ENCODE results near the gene KCNMB1.

KCNMB1 gene

DNA sequence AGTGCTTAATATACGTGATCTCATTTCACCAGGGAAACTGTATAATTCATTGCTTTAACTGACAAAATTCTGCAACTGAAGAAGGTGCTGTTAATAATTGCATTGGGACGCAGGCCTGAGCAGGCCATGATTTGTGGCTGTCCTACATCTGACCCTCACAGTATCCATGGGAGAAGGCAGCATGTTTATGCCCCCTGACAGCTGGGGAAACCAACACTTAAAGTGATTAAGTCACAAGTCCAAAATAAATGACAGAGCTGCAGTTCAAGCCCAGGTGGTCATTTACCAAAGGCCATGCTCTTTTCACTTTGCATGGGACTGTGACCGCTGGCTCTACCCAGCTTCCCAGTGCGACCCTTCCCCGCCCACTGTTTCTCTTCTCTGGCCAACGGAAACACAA lies 30.5 kb upstream of the KCNMB1 start:
- DNase-seq (ENCODE audit: low read depth, low spot score) = no peak

DNA sequence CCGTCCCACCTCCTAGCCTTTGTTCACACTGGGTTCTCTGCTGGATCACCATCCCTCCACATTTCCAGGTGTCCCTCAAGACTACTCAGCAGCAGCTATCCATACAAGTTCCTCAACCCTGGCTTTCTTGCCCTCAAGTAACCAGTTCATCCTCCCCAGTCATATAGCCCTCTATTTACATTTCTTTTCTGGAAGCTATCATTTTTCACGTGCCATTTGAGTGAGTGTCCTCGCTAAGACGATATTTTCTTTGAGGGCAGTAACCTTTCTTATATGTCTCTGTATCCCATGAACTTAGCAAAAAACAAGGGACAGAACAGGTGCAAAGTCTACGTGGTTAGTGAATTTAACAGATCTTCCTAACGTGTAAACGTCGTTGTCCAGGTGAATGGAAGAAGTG lies 29.6 kb upstream of the KCNMB1 start:
- H3K4me3 ChIP-seq (ENCODE audit: low read length) = no peak overlapping the region
- no peak for DNase-seq (ENCODE audit: low read depth, low spot score)

More for the DNA sequence above, 30.5 kb upstream of the KCNMB1 start:
- H3K4me3 ChIP-seq (ENCODE audit: low read length) = no peak overlapping the region

DNA sequence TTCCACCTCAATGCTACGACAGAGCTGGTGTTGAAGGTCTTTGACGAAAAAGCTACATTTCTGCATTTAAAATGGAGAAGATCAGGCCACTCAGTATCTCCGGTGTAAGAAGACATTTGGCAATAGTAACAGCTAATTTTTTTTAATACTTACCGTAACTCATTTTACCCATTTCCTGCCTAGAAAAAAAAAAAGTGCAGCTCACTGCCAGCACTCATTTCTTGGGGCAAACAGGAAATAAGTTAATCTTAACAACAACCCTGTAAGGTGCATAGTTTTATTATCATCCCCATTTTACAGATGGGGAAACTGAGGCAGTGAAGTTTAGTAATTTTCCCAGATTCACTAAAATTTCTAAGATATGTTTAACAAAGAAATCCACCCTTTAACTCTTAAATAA lies 27.4 kb upstream of the KCNMB1 start:
- H3K4me3 ChIP-seq (ENCODE audit: low read length) = no peak overlapping the region

DNA sequence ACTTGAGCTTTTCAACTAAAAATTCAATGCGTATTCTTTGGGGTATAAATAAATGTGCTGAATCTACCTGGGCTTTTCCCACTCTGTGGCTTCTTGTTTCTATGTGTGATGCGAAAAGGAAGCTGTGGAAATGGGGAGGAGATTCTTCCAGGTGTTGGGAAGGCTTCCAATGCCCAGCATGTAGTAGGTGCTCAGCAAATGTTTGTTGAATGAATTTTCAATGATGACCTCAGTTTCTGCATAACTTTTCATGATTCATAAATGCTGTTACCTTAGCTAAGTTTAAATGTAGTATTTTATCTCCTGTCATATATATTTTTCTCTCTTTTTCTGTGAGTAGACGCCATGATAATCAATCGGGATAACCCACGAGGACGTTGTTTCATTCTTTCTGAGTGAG lies 25.6 kb upstream of the KCNMB1 start:
- no peak overlapping the region for H3K4me3 ChIP-seq (ENCODE audit: low read length)
- no peak for DNase-seq (ENCODE audit: low read depth, low spot score)

More for the DNA sequence above, 27.4 kb upstream of the KCNMB1 start:
- no peak for DNase-seq (ENCODE audit: low read depth, low spot score)

DNA sequence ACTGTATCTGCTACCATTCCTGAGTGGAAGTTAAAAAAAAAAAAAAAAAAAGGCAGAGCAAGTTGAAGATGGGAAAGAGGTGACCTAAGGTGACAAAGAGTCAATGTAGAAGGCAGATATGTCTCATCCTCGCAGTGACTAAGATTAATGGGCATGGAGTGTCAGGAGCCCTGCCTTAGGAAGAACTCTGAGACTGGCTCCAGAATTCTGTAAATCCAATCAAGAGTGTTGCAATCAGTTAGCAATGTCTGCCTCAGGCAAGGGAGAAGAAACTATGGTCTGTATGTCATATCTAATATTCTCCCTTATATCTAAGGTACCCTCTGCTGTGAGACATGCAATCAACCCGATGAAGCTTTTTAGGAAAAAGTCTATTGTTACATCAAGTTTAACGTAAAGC lies 24.7 kb upstream of the KCNMB1 start:
- DNase-seq (ENCODE audit: low read depth, low spot score) = no peak
- H3K4me3 ChIP-seq (ENCODE audit: low read length) = no peak overlapping the region

DNA sequence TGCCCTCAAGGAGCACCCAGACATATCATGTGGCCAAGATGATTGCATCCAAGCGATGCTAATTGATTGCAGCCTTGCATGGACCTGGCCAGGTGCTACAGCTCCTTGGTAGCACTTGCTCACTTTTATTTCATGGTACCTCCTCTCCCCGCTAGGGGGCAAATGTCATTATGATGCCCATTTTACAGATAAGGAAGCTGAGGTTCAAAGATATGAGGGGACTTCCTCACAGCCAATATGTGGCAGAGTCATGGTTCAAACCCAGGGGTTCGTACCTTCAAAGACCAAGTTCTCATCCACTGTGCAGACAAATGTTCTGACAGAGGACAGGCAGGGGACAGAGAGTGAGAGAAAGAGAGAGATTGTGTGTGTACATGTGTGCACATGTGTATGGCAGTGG lies 21.9 kb upstream of the KCNMB1 start:
- DNase-seq (ENCODE audit: low read depth, low spot score) = no peak
- H3K4me3 ChIP-seq (ENCODE audit: low read length) = no peak overlapping the region

DNA sequence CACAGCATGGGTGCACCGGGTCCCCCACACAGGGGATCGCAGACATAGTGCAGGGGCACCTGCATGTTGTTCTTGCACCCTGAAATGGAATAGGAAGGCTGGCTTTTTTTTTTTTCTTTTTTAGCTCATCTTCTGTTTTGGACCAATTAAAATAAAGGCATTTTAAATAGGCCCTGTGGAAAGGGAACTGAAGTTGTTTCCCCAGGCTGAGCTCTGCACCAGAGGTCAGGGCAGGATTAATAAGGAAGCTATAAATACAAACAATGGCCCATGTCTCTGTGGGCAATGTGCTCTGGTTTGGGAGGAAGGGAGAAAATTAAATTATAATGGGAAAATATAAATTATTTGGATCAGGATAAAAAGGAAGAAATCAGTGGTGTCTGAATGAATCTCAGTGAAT lies 21.2 kb upstream of the KCNMB1 start:
- no peak overlapping the region for H3K4me3 ChIP-seq (ENCODE audit: low read length)
- no peak for DNase-seq (ENCODE audit: low read depth, low spot score)

DNA sequence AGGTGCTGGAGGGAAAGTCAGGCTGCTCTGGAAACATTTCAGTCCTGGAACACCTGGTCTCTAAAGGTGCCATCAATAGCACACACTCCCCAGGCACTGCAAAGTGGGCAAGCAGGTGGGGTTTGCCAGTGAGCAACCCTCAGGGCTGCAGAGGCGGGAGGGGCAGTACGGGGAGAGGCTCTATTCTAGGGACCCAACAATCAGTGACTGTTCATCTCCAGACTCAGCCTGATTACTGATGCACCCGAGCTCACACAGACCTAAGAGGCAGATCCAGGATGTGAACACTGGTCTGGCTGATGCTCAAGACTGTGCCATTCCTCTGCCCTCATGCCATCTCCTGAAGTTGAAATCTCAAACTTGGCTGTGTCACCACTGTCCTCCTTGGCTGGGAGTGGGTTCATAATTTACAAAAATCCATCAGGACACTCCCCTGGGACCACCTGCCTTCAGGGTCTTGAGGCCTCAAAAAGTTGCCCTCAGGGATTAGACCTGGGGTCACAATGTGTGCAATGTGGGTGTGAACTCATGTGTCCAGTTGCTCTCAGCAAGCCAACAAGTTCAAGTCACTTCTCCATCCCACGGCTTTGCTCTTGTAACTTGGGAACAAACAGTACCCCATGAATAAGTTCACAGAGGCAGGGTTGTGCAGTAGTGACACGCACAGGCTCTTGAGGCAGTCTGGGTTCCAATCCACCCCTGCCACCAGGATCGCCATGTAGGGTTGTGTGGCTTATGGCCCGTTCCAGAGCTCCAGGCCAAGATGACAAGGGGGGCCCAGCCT lies 19.9 kb upstream of the KCNMB1 start:
- no peak for DNase-seq (ENCODE audit: low read depth, low spot score)

DNA sequence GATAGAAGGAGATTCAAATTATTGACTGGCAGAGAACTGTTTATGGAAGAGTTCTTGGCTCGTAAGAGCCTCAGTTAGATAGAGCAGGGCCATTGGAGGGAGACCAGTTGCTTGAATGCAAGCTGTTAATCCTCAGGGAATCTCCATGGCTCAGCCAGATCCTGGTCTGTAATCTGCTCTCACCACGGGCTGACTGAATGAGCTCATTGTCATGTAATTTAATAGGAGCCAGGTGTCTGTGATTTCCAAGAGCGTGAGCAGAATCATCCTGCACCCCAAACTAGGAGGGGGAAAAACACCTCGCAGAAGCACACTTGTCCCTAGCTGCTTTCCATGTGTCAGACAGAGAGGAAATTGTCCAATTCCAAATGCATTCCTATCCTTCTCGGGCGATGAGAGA lies 19.1 kb upstream of the KCNMB1 start:
- no peak for DNase-seq (ENCODE audit: low read depth, low spot score)

More for the DNA sequence above, 19.9 kb upstream of the KCNMB1 start:
- no peak overlapping the region for H3K4me3 ChIP-seq (ENCODE audit: low read length)

DNA sequence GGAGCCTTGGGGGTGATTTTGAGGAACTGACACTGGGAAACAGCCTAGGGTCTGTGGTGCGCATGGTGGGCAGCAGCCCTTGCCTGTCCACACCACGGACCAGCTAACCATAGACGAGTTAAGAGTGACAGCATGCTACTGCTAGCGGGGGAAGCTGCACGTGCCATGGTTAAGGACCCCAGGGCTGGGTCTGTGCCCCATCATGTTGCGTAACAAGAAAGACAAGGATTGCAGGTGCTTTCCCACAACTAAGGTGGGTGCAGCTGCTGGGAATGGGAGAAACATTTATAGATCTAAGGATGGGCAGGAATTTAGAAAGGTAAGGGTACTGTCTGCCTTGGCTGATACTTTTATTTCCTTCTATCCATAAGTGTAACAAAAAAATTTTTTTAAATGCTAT lies 17.9 kb upstream of the KCNMB1 start:
- DNase-seq (ENCODE audit: low read depth, low spot score) = no peak
- no peak overlapping the region for H3K4me3 ChIP-seq (ENCODE audit: low read length)

More for the DNA sequence above, 19.1 kb upstream of the KCNMB1 start:
- no peak overlapping the region for H3K4me3 ChIP-seq (ENCODE audit: low read length)

DNA sequence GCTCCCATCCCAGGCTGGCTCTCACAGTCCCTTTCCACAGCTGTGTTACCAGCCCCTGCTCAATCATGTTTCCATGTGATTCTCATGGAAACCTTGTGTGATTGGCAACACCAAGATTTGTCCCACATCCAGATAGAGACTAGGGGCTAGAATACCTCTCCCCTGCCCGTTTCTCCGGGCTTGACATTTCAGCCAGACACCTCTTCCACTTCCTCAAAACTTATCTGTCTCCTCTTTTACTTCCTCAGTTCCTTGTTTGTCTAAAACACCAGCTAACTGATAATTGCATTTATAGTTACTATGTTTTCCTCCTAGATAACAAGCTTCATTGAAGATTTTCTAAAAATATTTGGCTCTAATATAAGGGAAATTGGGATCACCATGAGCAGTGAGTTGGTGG lies 16.6 kb upstream of the KCNMB1 start:
- no peak for DNase-seq (ENCODE audit: low read depth, low spot score)
- H3K4me3 ChIP-seq (ENCODE audit: low read length) = no peak overlapping the region

DNA sequence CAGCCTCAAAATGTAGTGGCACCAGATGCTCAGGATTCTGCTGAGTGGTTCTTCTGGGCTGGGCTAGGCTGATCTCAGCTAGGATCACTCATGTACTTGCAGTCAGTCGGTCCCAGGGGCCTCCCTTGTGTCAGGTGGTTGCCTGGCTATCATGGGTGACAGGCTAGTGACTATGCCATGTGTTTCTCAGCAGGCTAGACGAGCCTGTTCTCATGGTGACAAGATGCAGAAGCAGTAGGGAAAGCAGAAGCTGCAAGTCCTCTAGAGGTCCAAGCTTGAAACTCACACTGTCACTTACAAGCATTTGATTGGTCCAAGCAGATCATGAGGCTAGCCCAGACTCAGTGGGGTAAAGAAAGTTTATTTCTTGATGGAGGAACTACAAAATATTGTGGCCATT lies 15.2 kb upstream of the KCNMB1 start:
- H3K4me3 ChIP-seq (ENCODE audit: low read length) = no peak overlapping the region
- DNase-seq (ENCODE audit: low read depth, low spot score) = no peak

DNA sequence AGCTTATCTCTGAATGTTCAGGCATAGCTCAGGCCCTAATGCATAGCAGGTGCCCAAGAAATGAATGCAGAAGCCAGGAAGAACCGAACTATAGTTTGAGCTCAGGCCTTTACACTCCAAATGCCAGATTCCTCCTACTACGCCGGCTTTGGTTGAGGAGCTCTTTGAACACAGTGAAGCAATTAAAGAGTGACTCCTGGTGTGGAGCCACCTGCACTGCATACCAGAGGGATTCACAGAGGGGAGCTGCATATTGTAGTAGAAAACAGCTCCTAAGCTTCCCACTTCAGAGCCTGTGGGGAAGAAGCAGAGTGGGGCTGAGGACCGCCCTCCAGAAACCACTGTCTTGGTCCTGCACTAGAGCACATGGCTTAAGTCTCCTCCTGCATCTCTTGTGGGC lies 14.5 kb upstream of the KCNMB1 start:
- no peak overlapping the region for H3K4me3 ChIP-seq (ENCODE audit: low read length)
- no peak for DNase-seq (ENCODE audit: low read depth, low spot score)

DNA sequence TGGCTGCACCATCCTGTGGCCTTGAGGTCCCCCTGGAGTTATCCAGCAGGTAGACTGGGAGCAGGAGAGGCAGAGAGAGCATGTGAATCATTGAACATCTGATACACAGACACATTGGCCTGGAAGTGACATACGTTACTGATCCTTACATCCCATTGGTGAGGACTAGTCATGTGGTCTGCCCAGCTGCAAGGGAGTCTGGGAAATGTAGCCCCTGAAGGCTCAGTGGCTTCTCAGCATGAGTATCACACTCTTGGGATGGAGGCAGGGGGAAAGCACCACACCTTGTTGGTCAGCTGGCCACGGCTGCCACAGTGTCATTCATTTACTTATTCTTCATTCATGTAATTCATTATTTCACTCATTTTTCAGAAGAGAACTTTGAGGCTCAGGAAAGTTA lies 13.3 kb upstream of the KCNMB1 start:
- DNase-seq (ENCODE audit: low read depth, low spot score) = no peak
- H3K4me3 ChIP-seq (ENCODE audit: low read length) = no peak overlapping the region

DNA sequence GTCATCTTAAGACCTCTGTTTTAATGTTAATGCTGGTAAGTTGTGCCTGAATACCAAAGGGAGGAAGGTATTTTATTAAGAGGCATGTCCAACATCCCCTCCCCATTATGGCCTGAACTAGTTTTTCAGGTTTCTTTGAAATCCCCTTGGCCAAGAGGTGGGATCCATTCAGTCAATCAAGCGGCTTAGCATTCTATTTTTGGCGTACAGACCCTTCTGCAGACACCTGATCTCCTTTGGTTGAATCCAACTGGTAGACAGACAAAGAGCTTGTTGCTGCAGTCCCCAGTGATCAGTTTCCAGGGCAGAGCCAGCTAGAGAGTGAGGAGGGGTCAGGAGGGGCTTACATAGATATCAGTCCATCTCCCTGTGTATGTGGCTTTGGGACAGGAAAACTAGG lies 7.9 kb upstream of the KCNMB1 start:
- no peak for DNase-seq (ENCODE audit: low read depth, low spot score)

DNA sequence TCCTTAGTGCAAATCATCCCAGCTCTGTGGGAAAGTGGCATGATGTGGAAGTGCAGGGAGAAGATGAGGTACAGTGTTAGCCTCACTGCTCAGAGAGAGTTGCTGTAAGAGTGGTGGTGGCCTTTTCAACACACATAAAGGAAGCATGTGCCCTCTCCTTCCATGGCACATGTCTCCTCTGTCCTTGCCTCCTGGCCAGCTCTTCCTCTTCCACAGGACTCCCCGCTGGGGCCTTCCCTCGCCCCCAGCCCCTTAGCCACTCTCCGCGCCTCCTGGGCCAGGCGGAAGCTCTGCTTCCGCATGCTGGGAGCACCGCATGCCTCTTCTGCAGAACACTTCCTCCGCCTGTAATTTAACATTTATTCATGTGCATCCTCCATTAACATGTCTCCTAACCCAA lies 4.8 kb upstream of the KCNMB1 start:
- DNase-seq (ENCODE audit: low read depth, low spot score) = no peak
- H3K4me3 ChIP-seq (ENCODE audit: low read length) = no peak overlapping the region

More for the DNA sequence above, 7.9 kb upstream of the KCNMB1 start:
- no peak overlapping the region for H3K4me3 ChIP-seq (ENCODE audit: low read length)

DNA sequence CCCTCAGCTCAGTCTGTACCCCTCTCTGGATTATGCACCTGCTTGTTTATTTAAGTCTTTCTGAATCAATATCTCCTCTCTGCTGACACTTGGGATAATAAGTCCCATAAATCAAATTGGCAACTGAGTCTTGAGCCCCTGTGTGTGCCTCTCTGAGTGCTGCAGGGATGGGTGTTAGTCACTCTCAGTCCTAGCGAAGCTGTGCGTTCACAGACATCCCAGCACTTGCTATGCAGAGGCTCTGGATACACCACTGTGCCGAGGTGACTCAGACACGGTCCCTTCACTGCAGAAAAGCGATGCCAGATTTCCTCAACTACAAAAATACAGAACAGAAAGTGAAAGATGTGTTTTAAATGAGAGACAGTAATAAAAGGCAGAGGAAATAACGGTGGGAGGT lies 4.1 kb upstream of the KCNMB1 start:
- DNase-seq (ENCODE audit: low read depth, low spot score) = no peak
- no peak overlapping the region for H3K4me3 ChIP-seq (ENCODE audit: low read length)

DNA sequence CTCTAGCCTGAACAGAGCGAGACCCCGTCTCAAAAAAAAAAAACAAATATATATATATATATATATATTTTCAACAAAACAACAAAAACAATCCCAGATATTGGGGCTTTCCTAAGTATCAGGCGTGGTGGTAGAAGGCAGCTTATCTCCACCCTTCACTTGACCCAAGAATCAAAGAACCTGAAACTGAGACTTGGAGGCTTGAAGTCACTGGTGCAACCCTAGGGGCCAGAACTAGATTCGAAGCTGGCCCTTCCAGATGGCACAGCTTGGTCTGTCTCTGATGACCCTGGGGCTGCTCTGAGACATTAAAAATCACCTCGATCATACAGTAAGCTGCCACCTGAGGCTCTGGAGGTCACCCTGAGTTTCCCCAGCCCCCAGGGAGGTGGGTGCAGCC lies 1.3 kb upstream of the KCNMB1 start:
- no peak for DNase-seq (ENCODE audit: low read depth, low spot score)

DNA sequence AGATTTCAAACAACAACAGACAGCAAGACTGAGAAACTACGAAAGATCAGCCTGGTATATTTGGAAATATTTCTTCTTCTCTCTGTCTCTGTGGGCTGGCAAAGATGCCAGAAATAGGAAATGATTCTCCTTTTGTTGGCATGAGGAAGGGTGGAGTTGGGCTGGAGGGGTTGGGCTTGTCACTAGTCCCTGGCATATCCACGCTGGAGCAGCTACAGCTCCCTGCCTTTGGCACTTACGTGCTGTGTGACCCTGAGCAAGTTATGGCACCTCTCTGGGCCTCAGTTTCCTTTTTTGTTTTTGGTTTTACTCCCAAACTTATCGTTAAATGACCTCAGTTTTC lies 354 bp upstream of the KCNMB1 start:
- no peak overlapping the region for H3K4me3 ChIP-seq (ENCODE audit: low read length)

More for the DNA sequence above, 1.3 kb upstream of the KCNMB1 start:
- H3K4me3 ChIP-seq (ENCODE audit: low read length) = no peak overlapping the region

DNA sequence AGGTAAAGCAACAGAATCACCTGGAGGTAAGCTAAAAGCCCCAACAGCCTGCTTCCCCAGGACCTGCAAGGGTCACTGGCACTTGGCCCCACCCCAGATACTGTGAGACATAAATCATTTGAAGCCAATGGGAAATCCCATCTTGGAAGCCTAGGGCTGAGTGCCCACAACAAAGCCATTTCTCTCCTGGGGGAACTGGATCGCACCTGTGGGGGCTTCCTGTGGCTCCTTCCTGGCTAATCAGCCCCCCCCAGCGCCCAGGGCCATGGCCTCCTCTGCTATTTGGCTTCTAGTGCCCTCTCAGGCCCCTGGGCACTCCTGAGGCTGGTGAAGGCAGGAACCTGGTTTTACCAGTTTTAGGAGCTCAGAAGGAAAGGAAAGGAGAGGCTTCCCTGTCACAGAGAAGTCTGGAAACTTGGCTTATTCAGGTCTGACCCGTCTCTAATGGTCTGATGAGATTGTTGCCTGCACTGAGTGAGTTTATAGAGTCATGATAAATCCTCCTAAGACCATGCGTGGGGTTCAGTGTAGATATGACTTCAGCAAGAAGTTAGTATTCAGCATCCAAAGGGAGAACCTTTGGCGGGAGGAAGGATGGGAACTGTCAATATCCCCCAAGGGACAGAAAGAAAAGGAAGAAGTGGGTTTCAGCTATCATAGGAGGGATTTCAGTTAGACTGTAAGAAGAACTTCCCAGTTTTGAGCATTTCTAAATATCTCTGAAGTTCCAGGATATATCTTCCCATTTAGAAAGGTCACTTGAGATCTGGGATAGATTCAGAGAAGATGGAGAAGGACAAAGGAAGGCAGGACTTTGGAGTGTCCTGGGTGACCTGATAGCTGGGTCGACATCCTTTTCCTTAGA lies 1.2 kb downstream of the KCNMB1 start:
- no peak for DNase-seq (ENCODE audit: low read depth, low spot score)
- H3K4me3 ChIP-seq (ENCODE audit: low read length) = no peak overlapping the region

More for the DNA sequence above, 354 bp upstream of the KCNMB1 start:
- no peak for DNase-seq (ENCODE audit: low read depth, low spot score)
